Measurements from ENCODE around the gene TRIB2.

TRIB2 gene

DNA sequence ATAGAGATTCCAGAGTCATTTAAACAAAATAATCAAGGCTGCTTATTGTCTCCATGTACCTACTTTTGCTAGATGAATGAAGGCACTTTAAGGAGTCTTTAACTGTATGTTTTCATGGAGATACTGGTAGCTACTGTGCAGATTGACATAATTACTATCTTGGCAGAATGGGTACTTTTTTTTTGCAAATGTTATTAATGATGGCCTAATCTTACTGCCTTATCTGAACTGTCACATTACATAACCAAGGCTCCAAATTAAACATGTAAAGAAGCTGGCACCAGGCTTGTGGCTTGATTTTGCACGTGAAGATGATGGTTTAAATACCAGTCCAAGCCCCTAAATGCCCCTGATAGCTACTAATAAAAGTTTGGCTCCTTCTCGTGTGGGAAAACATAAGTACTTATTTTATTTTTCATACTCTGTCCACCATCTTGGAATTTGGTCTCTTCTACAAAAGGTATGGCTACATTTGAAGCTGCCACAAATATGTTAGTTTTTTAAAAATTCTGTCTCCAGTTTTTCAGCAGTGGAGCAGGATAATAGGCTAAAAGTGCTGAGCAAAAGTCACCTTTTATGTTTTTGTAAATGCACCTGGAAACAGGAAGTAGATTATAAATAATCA, 4.1 kb downstream of the TRIB2 start:
- DNase-seq = no peak

GRCh38 chr2:12721566-12722446, 5.1 kb downstream of the TRIB2 start:
- DNase-seq = peak; percentile 71

GRCh38 chr2:12722447-12723316, 5.9 kb downstream of the TRIB2 start:
- DNase-seq = no peak

DNA sequence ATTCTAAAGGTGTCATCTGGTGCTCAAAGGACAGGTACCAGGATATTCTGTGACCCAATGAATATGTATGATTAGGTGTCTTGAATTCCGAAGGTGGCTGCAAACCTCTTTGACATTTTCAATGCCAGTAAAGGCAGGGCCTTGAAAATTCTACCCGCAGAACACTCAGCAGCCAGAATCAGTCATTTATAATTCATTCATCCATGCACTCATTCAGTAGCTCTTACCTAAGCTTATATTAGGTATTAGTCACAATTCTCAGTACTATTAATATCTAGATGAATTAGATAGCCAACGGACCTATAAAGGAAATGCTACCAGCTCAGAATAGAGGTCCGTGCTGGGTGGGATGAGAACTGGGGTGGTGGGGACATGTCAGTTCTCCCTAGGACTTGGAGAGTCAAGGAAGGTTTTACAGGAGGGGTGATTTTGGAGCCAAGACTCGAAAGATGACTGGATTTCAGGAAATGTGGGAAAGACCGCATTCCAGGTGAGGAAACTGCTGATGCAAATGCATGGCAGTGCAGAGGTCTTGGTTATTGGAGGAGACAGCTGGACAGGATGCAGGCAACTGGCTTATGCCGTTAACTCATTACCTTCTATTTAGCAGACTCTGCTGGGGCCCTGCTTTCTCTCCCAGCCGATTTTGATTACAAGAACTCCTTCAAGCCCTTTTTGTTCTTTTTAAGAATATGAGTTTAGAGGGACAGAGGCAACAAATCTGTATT, 7.2 kb downstream of the TRIB2 start:
- DNase-seq = no peak

DNA sequence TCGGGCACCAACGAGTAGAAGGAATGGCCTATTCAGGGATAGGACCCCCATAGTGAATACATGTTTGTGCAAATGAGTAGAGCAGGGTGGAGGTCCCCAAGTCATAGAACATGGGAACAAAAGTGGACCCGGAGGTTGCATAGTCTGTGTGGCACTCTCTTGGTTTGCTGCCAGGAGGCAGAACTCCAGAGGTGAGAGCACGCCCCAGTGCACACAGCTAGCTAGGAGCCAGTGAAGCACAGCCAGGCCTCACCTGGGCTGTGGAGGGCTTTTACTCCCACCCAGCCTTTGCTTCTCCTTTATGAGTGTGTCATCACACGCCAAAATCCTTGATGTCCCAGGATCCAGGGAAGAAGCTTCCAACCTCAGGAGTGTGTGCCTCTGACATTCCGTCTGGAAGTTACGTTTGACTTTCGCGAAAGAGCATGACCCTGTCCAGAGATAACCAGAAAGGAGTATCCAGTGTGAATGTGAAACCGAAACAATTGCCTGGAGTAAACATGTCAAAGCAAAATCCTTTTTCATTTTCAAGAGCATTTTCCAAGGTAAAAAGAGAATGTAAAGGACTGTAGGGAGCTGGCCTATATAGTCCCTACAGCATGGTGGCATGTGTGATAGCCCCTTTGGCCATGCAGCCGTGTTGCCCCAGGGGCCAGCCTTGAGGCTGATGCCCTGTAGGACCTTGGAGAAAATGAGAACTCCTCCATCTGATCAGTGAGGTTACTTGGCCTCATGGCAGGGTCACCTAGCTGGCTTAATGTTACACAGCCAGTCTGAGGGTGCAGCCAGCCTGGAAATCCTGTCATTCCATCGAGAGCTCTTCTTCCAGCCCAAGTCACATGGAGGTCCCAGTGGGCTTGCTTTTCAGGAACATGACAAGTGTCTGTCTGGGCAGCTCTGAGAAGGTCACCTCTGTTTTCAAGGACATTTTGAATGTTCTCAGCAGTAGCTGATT, 8.8 kb downstream of the TRIB2 start:
- no peak for DNase-seq

- no peak for DNase-seq
These were observed 9.5 kb downstream of the TRIB2 start for GRCh38 chr2:12726271-12726670.

- no peak for DNase-seq
These were observed 10.3 kb downstream of the TRIB2 start for GRCh38 chr2:12727065-12727464.

- no peak for DNase-seq
These were observed 10.9 kb downstream of the TRIB2 start for GRCh38 chr2:12727641-12728040.

GRCh38 chr2:12728221-12728777, 11.6 kb downstream of the TRIB2 start:
- DNase-seq = no peak

GRCh38 chr2:12730265-12730664, 13.5 kb downstream of the TRIB2 start:
- no peak for DNase-seq

GRCh38 chr2:12731701-12732280, 15.1 kb downstream of the TRIB2 start:
- no peak for DNase-seq

- DNase-seq = no peak
These were observed 15.9 kb downstream of the TRIB2 start for GRCh38 chr2:12732651-12733050.

- DNase-seq = no peak
These were observed 17.1 kb downstream of the TRIB2 start for GRCh38 chr2:12733846-12734245.

GRCh38 chr2:12734914-12735654, 18.3 kb downstream of the TRIB2 start:
- DNase-seq = no peak

GRCh38 chr2:12737297-12737696, 20.6 kb downstream of the TRIB2 start:
- DNase-seq = no peak

GRCh38 chr2:12737738-12738485, 21.2 kb downstream of the TRIB2 start:
- no peak for DNase-seq

- DNase-seq = no peak
These were observed 23.1 kb downstream of the TRIB2 start for GRCh38 chr2:12739721-12740254.

- DNase-seq = no peak
These were observed 24.6 kb downstream of the TRIB2 start for GRCh38 chr2:12741380-12741779.

GRCh38 chr2:12742891-12743290, 26.2 kb downstream of the TRIB2 start:
- DNase-seq = peak; percentile 33

Measured in fibroblast of skin of abdomen (primary cell).